ENCODE data around the gene WEE1. TPM values are rescaled to one million over a fixed set of nuclear protein-coding genes. Genes with fewer than 3 reads are reported as not detected.

WEE1 gene
- total and polyA plus RNA-seq, 12 donors = 12.7 to 114 (median 48.7) TPM

- peak in 1 of 2 donors; percentile 33 for DNase-seq
- no peaks in the 10 kb centered on the region for H3K9me3 ChIP-seq
- H3K4me1 ChIP-seq = peaks cover 2 to 32% (median 18%) of the 10 kb centered on the region in 9 donors
- peak in 7 of 8 donors; percentile 34 to 72 (median 58) for ATAC-seq
- 51 to 57% methylated on average over 8 of the region's 8 CpGs for WGBS, 2 donors
- intact Hi-C loops (cut with DNase I) = loop anchor here in 1 of 10 donors (5.0 to 10.0 kb wide), 2 partner anchors 50 to 797 kb away; no protein-coding TSS in a partner anchor
- no peak for TF ChIP-seq CTCF (IDR thresholded peaks at IDR 0.05)
- peak overlapping the region in 4 of 10 donors; percentile 2 to 51 (median 12) for H3K27ac ChIP-seq
- no peaks in the 10 kb centered on the region for H3K27me3 ChIP-seq
- no peak overlapping the region for H3K4me3 ChIP-seq
- peaks cover 0 to 44% (median 4%) of the 10 kb centered on the region in 9 donors for H3K36me3 ChIP-seq
These were observed 45.9 kb upstream of the WEE1 start for GRCh38 chr11:9527481-9528135.

- peaks cover 0 to 44% (median 4%) of the 10 kb centered on the region in 9 donors for H3K36me3 ChIP-seq
- TF ChIP-seq CTCF (IDR thresholded peaks at IDR 0.05) = no peak
- no peak for DNase-seq
- H3K27ac ChIP-seq = no peak overlapping the region
- intact Hi-C loops (cut with DNase I) = loop anchor here in 1 of 10 donors (5.0 to 10.0 kb wide), 2 partner anchors 49 to 797 kb away; no protein-coding TSS in a partner anchor
- H3K27me3 ChIP-seq = no peaks in the 10 kb centered on the region
- H3K4me1 ChIP-seq = peaks cover 2 to 32% (median 18%) of the 10 kb centered on the region in 9 donors
- WGBS, 2 donors = 98 to 100% methylated on average over 1 of the region's 1 CpG
- H3K9me3 ChIP-seq = no peaks in the 10 kb centered on the region
- no peak overlapping the region for H3K4me3 ChIP-seq
- no peak for ATAC-seq
These were observed 45.4 kb upstream of the WEE1 start for GRCh38 chr11:9528136-9528501.

GRCh38 chr11:9528573-9529333 is 44.7 kb upstream of the WEE1 start:
- no peak for TF ChIP-seq CTCF (IDR thresholded peaks at IDR 0.05)
- Histone ChIP-seq H3K36me3 (peaks cover 0 to 44% (median 4%) of the 10 kb centered on the region in 9 donors), H3K27ac (peak overlapping the region in 4 of 10 donors; percentile 8 to 29 (median 17)), H3K27me3 (no peaks in the 10 kb centered on the region), H3K4me3 (no peak overlapping the region), H3K4me1 (peaks cover 2 to 32% (median 18%) of the 10 kb centered on the region in 9 donors), H3K9me3 (no peaks in the 10 kb centered on the region)
- intact Hi-C loops (cut with DNase I) = loop anchor here in 1 of 10 donors (5.0 to 10.0 kb wide), 2 partner anchors 49 to 796 kb away; no protein-coding TSS in a partner anchor
- DNase-seq (no peak), ATAC-seq (no peak)
- 82 to 84% methylated on average over 12 of the region's 12 CpGs for WGBS, 2 donors

GRCh38 chr11:9529334-9529650 is 44.2 kb upstream of the WEE1 start:
- Histone ChIP-seq H3K4me3 (no peak overlapping the region), H3K4me1 (peaks cover 2 to 29% (median 18%) of the 10 kb centered on the region in 9 donors), H3K9me3 (no peaks in the 10 kb centered on the region), H3K27ac (peak overlapping the region in 3 of 10 donors; percentile 9 to 29 (median 25)), H3K27me3 (no peaks in the 10 kb centered on the region), H3K36me3 (peaks cover 0 to 43% (median 4%) of the 10 kb centered on the region in 9 donors)
- DNase-seq = peak in 1 of 2 donors; percentile 58
- WGBS, 2 donors = 54 to 65% methylated on average over 3 of the region's 3 CpGs
- no peak for TF ChIP-seq CTCF (IDR thresholded peaks at IDR 0.05)
- peak; percentile 44 to 79 (median 66) for ATAC-seq
- intact Hi-C loops (cut with DNase I) = loop anchor here in 1 of 10 donors (5.0 to 10.0 kb wide), 2 partner anchors 48 to 796 kb away; no protein-coding TSS in a partner anchor
